ENCODE data around the gene CCSAP. TPM values are rescaled to one million over a fixed set of nuclear protein-coding genes. Genes with fewer than 3 reads are reported as not detected.

CCSAP gene
- total and polyA plus RNA-seq, 4 donors, result 1.6 to 11.1 (median 4.6) TPM

DNA sequence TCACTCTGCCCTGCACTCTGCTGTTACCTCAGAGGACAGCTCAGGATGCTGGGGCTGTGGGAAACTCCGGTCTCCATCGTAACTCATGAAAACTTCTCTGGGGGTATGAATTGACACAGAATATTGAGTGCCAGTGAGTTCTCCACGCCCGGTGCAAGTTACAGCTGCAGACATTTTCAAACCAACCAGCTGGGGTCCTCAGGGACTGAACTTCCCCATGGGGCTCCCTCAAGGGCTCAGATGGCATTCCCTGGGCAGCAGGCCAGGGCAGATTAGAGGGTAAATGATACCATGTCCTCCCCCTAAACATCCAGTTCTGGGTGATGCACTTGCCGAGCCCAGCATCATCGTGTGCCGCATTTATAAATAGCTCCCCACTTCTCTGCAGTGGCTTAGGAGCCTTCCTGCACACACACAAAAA lies 27.8 kb upstream of the CCSAP start:
- H3K27me3 ChIP-seq (ENCODE audit: control insufficient read depth in 3 of 3, insufficient read depth in 3 of 3, low read length in 2 of 3), result no peaks in the 10 kb centered on the region
- no peak overlapping the region for H3K9ac ChIP-seq (ENCODE audit: insufficient read depth in 1 of 2, low read length in 2 of 2)
- H3K4me3 ChIP-seq, result no peak overlapping the region
- DNase-seq (no peak), ATAC-seq (ENCODE audit: insufficient read depth, low FRiP score) (no peak)
- no peaks in the 10 kb centered on the region for H3K36me3 ChIP-seq (ENCODE audit: control insufficient read depth in 4 of 4, insufficient read depth in 4 of 4, low read length in 4 of 4)
- WGBS, 2 donors, result 18 to 50% methylated on average over 7 of the region's 7 CpGs
- TF ChIP-seq, protein P1, sequence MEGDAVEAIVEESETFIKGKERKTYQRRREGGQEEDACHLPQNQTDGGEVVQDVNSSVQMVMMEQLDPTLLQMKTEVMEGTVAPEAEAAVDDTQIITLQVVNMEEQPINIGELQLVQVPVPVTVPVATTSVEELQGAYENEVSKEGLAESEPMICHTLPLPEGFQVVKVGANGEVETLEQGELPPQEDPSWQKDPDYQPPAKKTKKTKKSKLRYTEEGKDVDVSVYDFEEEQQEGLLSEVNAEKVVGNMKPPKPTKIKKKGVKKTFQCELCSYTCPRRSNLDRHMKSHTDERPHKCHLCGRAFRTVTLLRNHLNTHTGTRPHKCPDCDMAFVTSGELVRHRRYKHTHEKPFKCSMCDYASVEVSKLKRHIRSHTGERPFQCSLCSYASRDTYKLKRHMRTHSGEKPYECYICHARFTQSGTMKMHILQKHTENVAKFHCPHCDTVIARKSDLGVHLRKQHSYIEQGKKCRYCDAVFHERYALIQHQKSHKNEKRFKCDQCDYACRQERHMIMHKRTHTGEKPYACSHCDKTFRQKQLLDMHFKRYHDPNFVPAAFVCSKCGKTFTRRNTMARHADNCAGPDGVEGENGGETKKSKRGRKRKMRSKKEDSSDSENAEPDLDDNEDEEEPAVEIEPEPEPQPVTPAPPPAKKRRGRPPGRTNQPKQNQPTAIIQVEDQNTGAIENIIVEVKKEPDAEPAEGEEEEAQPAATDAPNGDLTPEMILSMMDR (IDR thresholded peaks at IDR 0.05; ENCODE audit: control extremely low read depth, extremely low read depth), result no peak
- H3K9me3 ChIP-seq (ENCODE audit: control insufficient read depth in 4 of 4, insufficient read depth in 3 of 4, low read length in 3 of 4), result no peaks in the 10 kb centered on the region
- no peak overlapping the region for H3K27ac ChIP-seq (ENCODE audit: low read depth in 1 of 2, low read length in 1 of 2)
- no peaks in the 10 kb centered on the region for H3K4me1 ChIP-seq (ENCODE audit: control insufficient read depth in 5 of 5, insufficient read depth in 5 of 5, low read length in 5 of 5)

DNA sequence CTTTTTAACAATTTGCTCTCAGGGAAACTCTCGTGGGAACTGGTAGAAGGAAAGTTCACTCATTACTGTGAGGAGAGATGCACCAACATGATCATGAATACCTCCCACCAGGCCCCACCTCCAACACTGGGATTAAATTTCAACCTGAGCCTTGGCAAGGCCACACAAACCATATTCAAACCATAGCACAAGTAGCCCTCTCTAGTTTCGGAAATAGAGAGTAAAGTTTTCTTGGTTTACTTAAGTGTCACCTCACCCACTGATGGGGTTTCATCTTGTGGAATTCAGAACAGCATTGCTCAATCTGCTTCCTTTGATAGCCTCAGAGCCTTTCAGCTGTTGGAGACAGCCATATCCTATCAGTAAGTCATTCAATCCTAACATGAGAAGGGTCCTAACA lies 25.5 kb upstream of the CCSAP start:
- Histone ChIP-seq H3K9me3 (ENCODE audit: control insufficient read depth in 4 of 4, insufficient read depth in 3 of 4, low read length in 3 of 4) (no peaks in the 10 kb centered on the region), H3K4me1 (ENCODE audit: control insufficient read depth in 5 of 5, insufficient read depth in 5 of 5, low read length in 5 of 5) (no peaks in the 10 kb centered on the region), H3K36me3 (ENCODE audit: control insufficient read depth in 4 of 4, insufficient read depth in 4 of 4, low read length in 4 of 4) (no peaks in the 10 kb centered on the region), H3K4me3 (no peak overlapping the region), H3K27me3 (ENCODE audit: control insufficient read depth in 3 of 3, insufficient read depth in 3 of 3, low read length in 2 of 3) (no peaks in the 10 kb centered on the region), H3K27ac (ENCODE audit: low read depth in 1 of 2, low read length in 1 of 2) (no peak overlapping the region), H3K9ac (ENCODE audit: insufficient read depth in 1 of 2, low read length in 2 of 2) (no peak overlapping the region)
- no peak for ATAC-seq (ENCODE audit: insufficient read depth, low FRiP score)
- DNase-seq, result no peak
- TF ChIP-seq, protein P1 (IDR thresholded peaks at IDR 0.05; ENCODE audit: control extremely low read depth, extremely low read depth), result no peak
- WGBS, 2 donors, result 43 to 79% methylated on average over 2 of the region's 2 CpGs

DNA sequence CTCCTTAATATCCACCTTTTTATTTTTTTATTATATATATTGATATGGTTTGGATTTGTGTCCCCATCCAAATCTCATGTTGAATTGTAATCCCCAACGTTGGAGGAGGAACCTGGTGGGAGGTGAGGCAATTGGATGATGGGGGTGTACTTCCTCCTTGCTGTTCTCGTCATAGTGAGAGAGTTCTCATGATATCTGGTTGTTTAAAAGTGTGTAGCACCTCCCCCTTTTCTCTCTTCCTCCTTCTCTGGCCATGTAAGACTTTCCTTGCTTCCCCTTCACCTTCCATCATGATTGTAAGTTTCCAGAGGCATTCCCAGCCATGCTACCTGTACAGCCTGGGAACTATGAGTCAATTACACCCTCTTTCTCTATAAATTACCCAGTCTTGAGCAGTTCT lies 22.7 kb upstream of the CCSAP start:
- Histone ChIP-seq H3K27ac (ENCODE audit: low read depth in 1 of 2, low read length in 1 of 2) (no peak overlapping the region), H3K36me3 (ENCODE audit: control insufficient read depth in 4 of 4, insufficient read depth in 4 of 4, low read length in 4 of 4) (no peaks in the 10 kb centered on the region), H3K27me3 (ENCODE audit: control insufficient read depth in 3 of 3, insufficient read depth in 3 of 3, low read length in 2 of 3) (no peaks in the 10 kb centered on the region), H3K4me1 (ENCODE audit: control insufficient read depth in 5 of 5, insufficient read depth in 5 of 5, low read length in 5 of 5) (no peaks in the 10 kb centered on the region), H3K9ac (ENCODE audit: insufficient read depth in 1 of 2, low read length in 2 of 2) (no peak overlapping the region), H3K4me3 (no peak overlapping the region), H3K9me3 (ENCODE audit: control insufficient read depth in 4 of 4, insufficient read depth in 3 of 4, low read length in 3 of 4) (no peaks in the 10 kb centered on the region)
- ATAC-seq (ENCODE audit: insufficient read depth, low FRiP score), result no peak
- TF ChIP-seq, protein P1 (IDR thresholded peaks at IDR 0.05; ENCODE audit: control extremely low read depth, extremely low read depth), result no peak
- 10 to 26% methylated on average over 2 of the region's 2 CpGs for WGBS, 2 donors
- no peak for DNase-seq

Data from lung (tissue), 12 donors.